Prostate gland (tissue), 2 donors: ENCODE measurements around the gene SLC8A3. TPM values are rescaled to one million over a fixed set of nuclear protein-coding genes. Genes with fewer than 3 reads are reported as not detected.

Experiments
- DNase-seq: peaks from one replicate; pipeline ENCODE4 v3.0.0-alpha.2; 2019; ENCODE audit warnings: low spot score
- H3K27ac ChIP-seq, 2 donors: fragments of 200-600 bp; sonication (generic); 2 replicates each; pipeline ENCODE4 v1.5.1; 2017 to 2019
- H3K27me3 ChIP-seq: fragments of 200-600 bp; sonication (generic); replicated peaks from 2 replicates; pipeline ENCODE4 v1.5.1; 2019; ENCODE audit not compliant: insufficient read depth
- H3K36me3 ChIP-seq, 2 donors: fragments of 200-600 bp; sonication (generic); 1 replicate in 1 of 2; 2 replicates in 1 of 2; pipeline versions ENCODE4 v1.5.1 to v1.8.1; 2017 to 2019
- H3K4me1 ChIP-seq: fragments of 200-600 bp; sonication (generic); replicated peaks from 2 replicates; pipeline ENCODE4 v1.5.1; 2019
- H3K4me3 ChIP-seq, 2 donors: fragments of 200-600 bp; sonication (generic); 2 replicates each; pipeline ENCODE4 v1.5.1; 2017 to 2019
- H3K9me3 ChIP-seq: fragments of 200-600 bp; sonication (generic); 2 replicates; pipeline ENCODE4 v1.5.1; 2017
- CTCF ChIP-seq, 4 experiments: fragments of 200-600 bp in 2 of 4; fragments of 450-650 bp in 2 of 4; sonication (generic) in 2 of 4; IDR thresholded peaks; 1 replicate in 3 of 4; 2 replicates in 1 of 4; pipeline ENCODE4 v1.5.1; 2016 to 2019; ENCODE audit warnings: antibody characterized with exemption in 4 of 4, mild to moderate bottlenecking in 2 of 4, moderate library complexity in 2 of 4
- POLR2A ChIP-seq: fragments of 450-650 bp; IDR thresholded peaks from one replicate; pipeline ENCODE4 v1.6.1; 2016; ENCODE audit warnings: antibody characterized with exemption, mild to moderate bottlenecking
- POLR2AphosphoS5 ChIP-seq: sonication (generic); formaldehyde crosslinking; IDR thresholded peaks from one replicate; pipeline ENCODE4 v1.6.1; 2017; ENCODE audit warnings: antibody characterized with exemption
- WGBS: methylation state at CpG from one replicate; pipeline ENCODE4 v1.1.5; 2018; 5-methylcytosine and 5-hydroxymethylcytosine counted together
- intact Hi-C: fragments of 100-400 bp; cut with DNase I; formaldehyde crosslinking; loops from one replicate; pipeline ENCODE4 v1.14.2; 2022
- total RNA-seq, 2 donors: library from RNA; depleted of rRNA; stranded (reverse); fragments of >200 nt; gene quantifications; one replicate each; pipeline ENCODE4 v1.1.0, GENCODE V29; 2016

The SLC8A3 gene
- total RNA-seq, 2 donors from 2014 or later, result 0.62 to 0.77 TPM

- no peak for DNase-seq
- Histone ChIP-seq H3K27ac (no peak overlapping the region), H3K27me3 (no peaks in the 10 kb centered on the region), H3K36me3 (no peaks in the 10 kb centered on the region), H3K4me3 (no peak overlapping the region), H3K4me1 (no peaks in the 10 kb centered on the region), H3K9me3 (no peaks in the 10 kb centered on the region)
- TF ChIP-seq POLR2A, result no peak
- intact Hi-C loops, result no loop called here
- 79% methylated on average over 2 of the region's 2 CpGs for WGBS
Measured at GRCh38 chr14:70059545-70059944, 129.2 kb downstream of the SLC8A3 start.

GRCh38 chr14:70057519-70058136 is 131.1 kb downstream of the SLC8A3 start:
- no peak overlapping the region for H3K27ac ChIP-seq
- no peaks in the 10 kb centered on the region for H3K27me3 ChIP-seq
- intact Hi-C loops, result no loop called here
- no peak for TF ChIP-seq POLR2A
- no peak for TF ChIP-seq POLR2AphosphoS5
- no peak for TF ChIP-seq CTCF (IDR thresholded peaks at IDR 0.05)
- H3K36me3 ChIP-seq, result no peaks in the 10 kb centered on the region
- H3K4me1 ChIP-seq, result no peaks in the 10 kb centered on the region
- H3K4me3 ChIP-seq, result no peak overlapping the region
- WGBS, result 85% methylated on average over 5 of the region's 5 CpGs
- no peak for DNase-seq
- no peaks in the 10 kb centered on the region for H3K9me3 ChIP-seq

GRCh38 chr14:70052990-70053389 is 135.8 kb downstream of the SLC8A3 start:
- H3K4me1 ChIP-seq, result no peaks in the 10 kb centered on the region
- no peak overlapping the region for H3K27ac ChIP-seq
- no peaks in the 10 kb centered on the region for H3K9me3 ChIP-seq
- no peak overlapping the region for H3K4me3 ChIP-seq
- no peak for TF ChIP-seq POLR2AphosphoS5
- TF ChIP-seq POLR2A, result no peak
- no peak for TF ChIP-seq CTCF (IDR thresholded peaks at IDR 0.05)
- no peaks in the 10 kb centered on the region for H3K27me3 ChIP-seq
- H3K36me3 ChIP-seq, result no peaks in the 10 kb centered on the region
- 27% methylated on average over 3 of the region's 3 CpGs for WGBS
- DNase-seq, result no peak
- intact Hi-C loops, result no loop called here

- H3K4me3 ChIP-seq, result no peak overlapping the region
- intact Hi-C loops, result no loop called here
- H3K9me3 ChIP-seq, result no peaks in the 10 kb centered on the region
- no peaks in the 10 kb centered on the region for H3K27me3 ChIP-seq
- H3K4me1 ChIP-seq, result peaks cover 3% of the 10 kb centered on the region
- DNase-seq, result no peak
- 79% methylated on average over 4 of the region's 4 CpGs for WGBS
- H3K27ac ChIP-seq, result no peak overlapping the region
- no peaks in the 10 kb centered on the region for H3K36me3 ChIP-seq
- no peak for TF ChIP-seq POLR2A
- no peak for TF ChIP-seq POLR2AphosphoS5
Measured at GRCh38 chr14:70050136-70050535, 138.6 kb downstream of the SLC8A3 start.

- Histone ChIP-seq H3K36me3 (no peaks in the 10 kb centered on the region), H3K27me3 (no peaks in the 10 kb centered on the region), H3K4me3 (no peak overlapping the region), H3K27ac (no peak overlapping the region), H3K4me1 (peaks cover 3% of the 10 kb centered on the region), H3K9me3 (no peaks in the 10 kb centered on the region)
- intact Hi-C loops, result no loop called here
- 58% methylated on average over 3 of the region's 3 CpGs for WGBS
- no peak for DNase-seq
- TF ChIP-seq POLR2AphosphoS5, result no peak
- TF ChIP-seq CTCF (IDR thresholded peaks at IDR 0.05), result no peak
- TF ChIP-seq POLR2A, result no peak
Measured at GRCh38 chr14:70049605-70050004, 139.1 kb downstream of the SLC8A3 start.

- Histone ChIP-seq H3K4me1 (peaks cover 3% of the 10 kb centered on the region), H3K27ac (no peak overlapping the region), H3K9me3 (no peaks in the 10 kb centered on the region), H3K4me3 (no peak overlapping the region), H3K27me3 (no peaks in the 10 kb centered on the region), H3K36me3 (no peaks in the 10 kb centered on the region)
- 41% methylated on average over 1 of the region's 1 CpG for WGBS
- DNase-seq, result no peak
- no peak for TF ChIP-seq CTCF (IDR thresholded peaks at IDR 0.05)
- no peak for TF ChIP-seq POLR2A
- TF ChIP-seq POLR2AphosphoS5, result no peak
- intact Hi-C loops, result no loop called here
Measured at GRCh38 chr14:70048313-70048654, 140.5 kb downstream of the SLC8A3 start.
